HepG2 (cell line): Measurements from ENCODE around the gene DDX10. TPM values are rescaled to one million over a fixed set of nuclear protein-coding genes. Genes with fewer than 3 reads are reported as not detected.

Experiments
- ATAC-seq: fragments of 200-7000 bp; cut with Tn5 transposase; 3 replicates; pipeline ENCODE4 v1.9.1; 2020; ENCODE audit warnings: mild to moderate bottlenecking, moderate library complexity
- BruUV-seq: library from RNA; stranded (reverse); fragments of 400-500 nt; replicated peaks from 2 replicates; lab custom pipeline; 2021; lab: Mats Ljungman, UMichigan
- CTCF ChIA-PET: fragments of 300-600 bp; formaldehyde crosslinking; extraction: SDS; loops from one replicate; lab custom pipeline; 2021; ENCODE audit warnings: low total read pairs, inconsistent platforms, low intra/inter-chr PET ratio; lab: Yijun Ruan, JAX
- POLR2A ChIA-PET: fragments of 350-600 bp; sonication (Branson Sonifier 250); formaldehyde crosslinking; loops from one replicate; lab custom pipeline; 2020; ENCODE audit warnings: antibody characterized with exemption, inconsistent platforms; lab: Yijun Ruan, JAX
- DNase-seq: peaks from one replicate; pipeline ENCODE4 v3.0.0-alpha.2; 2015; ENCODE audit warnings: low spot score
- FAIRE-seq: peaks from 3 replicates; lab custom pipeline; 2011; peaks lifted over from hg19 to GRCh38; lab: Jason Lieb, UNC
- H2AFZ ChIP-seq: one replicate; pipeline ENCODE4 v1.6.1; 2011; ENCODE audit warnings: low read length, inconsistent platforms
- H3K27ac ChIP-seq: fragments of 300-600 bp; 3 replicates; pipeline ENCODE4 v1.8.0; 2011; ENCODE audit warnings: mixed run types, mild to moderate bottlenecking, mixed read lengths, low read length, inconsistent platforms; ENCODE audit not compliant: insufficient read depth; ENCODE audit errors: extremely low read length
- H3K27me3 ChIP-seq, 2 experiments: fragments of 200-600 bp in 1 of 2; 2 replicates in 1 of 2; 3 replicates in 1 of 2; pipeline versions ENCODE4 v1.6.0 to v1.8.0; 2011; ENCODE audit warnings: low read length in 2 of 2, mild to moderate bottlenecking in 2 of 2, moderate library complexity in 2 of 2, inconsistent platforms in 1 of 2; ENCODE audit not compliant: insufficient read depth in 2 of 2, control insufficient read depth in 1 of 2
- H3K36me3 ChIP-seq, 2 experiments: fragments of 200-600 bp in 1 of 2; replicated peaks in 1 of 2; 2 replicates in 1 of 2; 3 replicates in 1 of 2; pipeline versions ENCODE4 v1.5.1 to v1.8.0; 2011; ENCODE audit warnings: low read length in 2 of 2, inconsistent platforms in 1 of 2; ENCODE audit not compliant: insufficient read depth in 2 of 2, control insufficient read depth in 1 of 2
- H3K4me1 ChIP-seq: 2 replicates; pipeline ENCODE4 v1.5.1; 2012; ENCODE audit warnings: low read length, inconsistent platforms; ENCODE audit not compliant: insufficient read depth
- H3K4me2 ChIP-seq: 2 replicates; pipeline ENCODE4 v1.6.0; 2011; ENCODE audit warnings: low read depth, low read length, inconsistent platforms
- H3K4me3 ChIP-seq, 3 experiments: fragments of 200-600 bp in 1 of 3; sonication (generic), shearing (Covaris generic) in 1 of 3; replicated peaks in 1 of 3; 2 replicates each; pipeline ENCODE4 v1.5.1; 2011 to 2016; ENCODE audit warnings: low read length in 3 of 3, inconsistent platforms in 2 of 3, low read depth in 2 of 3, mild to moderate bottlenecking in 2 of 3, control low read depth in 1 of 3, mixed read lengths in 1 of 3; ENCODE audit not compliant: insufficient read depth in 1 of 3
- H3K79me2 ChIP-seq: one replicate; pipeline ENCODE4 v1.6.1; 2011; ENCODE audit warnings: low read length, inconsistent platforms; ENCODE audit not compliant: insufficient read depth
- H3K9ac ChIP-seq: 2 replicates; pipeline ENCODE4 v1.6.0; 2011; ENCODE audit warnings: mild to moderate bottlenecking, low read depth, low read length, inconsistent platforms; ENCODE audit not compliant: insufficient read depth
- H3K9me3 ChIP-seq: 2 replicates; pipeline ENCODE4 v1.5.1; 2012; ENCODE audit warnings: mild to moderate bottlenecking, low read length
- H4K20me1 ChIP-seq: 2 replicates; pipeline ENCODE4 v1.6.0; 2011; ENCODE audit warnings: inconsistent platforms, mild to moderate bottlenecking, low read length, moderate library complexity; ENCODE audit not compliant: insufficient read depth
- BHLHE40 ChIP-seq: IDR thresholded peaks from 2 replicates; pipeline ENCODE4 v1.6.1; 2011; ENCODE audit warnings: low read length, improper control_type of control experiment
- HES4 ChIP-seq: sonication (generic); formaldehyde crosslinking; IDR thresholded peaks from 2 replicates; pipeline ENCODE4 v1.9.0; 2021; ENCODE audit warnings: mild to moderate bottlenecking, missing genetic modification reagents, borderline replicate concordance
- ISL2 ChIP-seq: sonication (generic); formaldehyde crosslinking; IDR thresholded peaks from 2 replicates; pipeline ENCODE4 v1.5.0; 2020; ENCODE audit warnings: missing genetic modification reagents
- MEIS2 ChIP-seq: sonication (generic); formaldehyde crosslinking; IDR thresholded peaks from 2 replicates; pipeline ENCODE4 v1.9.0; 2021; ENCODE audit warnings: mild to moderate bottlenecking, missing genetic modification reagents
- SMAD1 ChIP-seq: sonication (generic); formaldehyde crosslinking; IDR thresholded peaks from 2 replicates; pipeline ENCODE4 v1.4.0; 2020; ENCODE audit warnings: missing genetic modification reagents, low read depth, mild to moderate bottlenecking, borderline replicate concordance
- TFDP2 ChIP-seq: sonication (generic); formaldehyde crosslinking; IDR thresholded peaks from 2 replicates; pipeline ENCODE4 v1.4.0; 2020; ENCODE audit warnings: missing genetic modification reagents
- USF2 ChIP-seq, 2 experiments: sonication (generic) in 1 of 2; formaldehyde crosslinking in 1 of 2; IDR thresholded peaks; 2 replicates each; pipeline versions ENCODE4 v1.5.1 to v1.6.1; 2011 to 2020; ENCODE audit warnings: borderline replicate concordance in 1 of 2, low read depth in 1 of 2, low read length in 1 of 2, mild to moderate bottlenecking in 1 of 2, missing genetic modification reagents in 1 of 2, moderate library complexity in 1 of 2
- ZNF292 ChIP-seq: sonication (generic); formaldehyde crosslinking; IDR thresholded peaks from 2 replicates; pipeline ENCODE4 v1.8.1; 2022; ENCODE audit warnings: mild to moderate bottlenecking, low read depth, missing genetic modification reagents, borderline replicate concordance
- ZNF577 ChIP-seq: sonication (generic); formaldehyde crosslinking; IDR thresholded peaks from 2 replicates; pipeline ENCODE4 v1.4.0; 2020; ENCODE audit warnings: mild to moderate bottlenecking, low read depth, missing genetic modification reagents, borderline replicate concordance
- ZNF790 ChIP-seq: sonication (generic); formaldehyde crosslinking; IDR thresholded peaks from 2 replicates; pipeline ENCODE4 v1.8.0; 2022; ENCODE audit warnings: missing genetic modification reagents, mild to moderate bottlenecking, borderline replicate concordance
- in situ Hi-C: cut with HindIII; loops from 2 replicates; pipeline ENCODE4 v1.10.0; 2017; ENCODE audit warnings: low pct_unique_long_range_greater_than_20kb; ENCODE audit not compliant: extremely low pct_ligation_motif_present
- intact Hi-C: fragments of 100-400 bp; cut with micrococcal nuclease; formaldehyde crosslinking; loops from one replicate; pipeline ENCODE4 v1.10.0; 2022; ENCODE audit not compliant: unreplicated experiment
- polyA plus RNA-seq, 8 experiments: library from polyadenylated mRNA; depleted of rRNA in 3 of 8; stranded (reverse) in 7 of 8; unstranded in 1 of 8; fragments of >200 nt; fragmentation: Illumina TruSeq in 4 of 8; extraction: Trizol in 4 of 8; gene quantifications; 2 replicates each; pipeline versions ENCODE4 v1.2.1 to v1.2.3, GENCODE V29; 2011 to 2016; ENCODE audit warnings: low read depth in 4 of 8, missing spikeins in 1 of 8, mixed read lengths in 1 of 8; ENCODE audit not compliant: insufficient read depth in 1 of 8
- total RNA-seq, 5 experiments: library from RNA; depleted of rRNA; stranded (reverse); fragments of >200 nt; fragmentation: Illumina TruSeq; extraction: Trizol; gene quantifications; 2 replicates each; pipeline ENCODE4 v1.2.3, GENCODE V29; 2016; ENCODE audit warnings: low read depth in 1 of 5

DDX10 gene
- total and polyA plus RNA-seq, 2 of the 13 experiments (the other 11 are each of a cell fraction or from before 2014, with no cell fraction given): 17.0 to 32.0 TPM

GRCh38 chr11:108709741-108710140 is 44.9 kb downstream of the DDX10 start:
- no peaks in the 10 kb centered on the region; the same call in 1 of the 2 replicates for H4K20me1 ChIP-seq
- no peak overlapping the region for H3K27ac ChIP-seq
- ChIA-PET POLR2A (no interaction called here), CTCF (no interaction called here)
- peaks cover 18% of the 10 kb centered on the region for H3K9me3 ChIP-seq
- BruUV-seq: no TSS peak
- FAIRE-seq: no peak
- H3K9ac ChIP-seq: no peak overlapping the region
- peaks cover 3% of the 10 kb centered on the region for H3K79me2 ChIP-seq
- intact Hi-C loops: no loop called here
- peaks cover 5 to 34% of the 10 kb centered on the region in 2 experiments for H3K36me3 ChIP-seq
- no peak for DNase-seq
- H3K4me2 ChIP-seq: no peak overlapping the region
- H3K4me3 ChIP-seq: no peak overlapping the region
- H2AFZ ChIP-seq: no peak overlapping the region
- H3K4me1 ChIP-seq: peaks cover 13% of the 10 kb centered on the region; the same call in 1 of the 2 replicates
- no peak for ATAC-seq
- no peaks in the 10 kb centered on the region for H3K27me3 ChIP-seq
- in situ Hi-C loops: no loop called here
- TF ChIP-seq SMAD1 (CRISPR knock-in tag) (no peak), USF2 (IDR thresholded peaks at IDR 0.05; ENCODE audit: low read depth, low read length) (no peak), USF2 (CRISPR knock-in tag; IDR thresholded peaks at IDR 0.05; ENCODE audit: borderline replicate concordance) (no peak), HES4 (no peak), ISL2 (no peak), BHLHE40 (no peak), ZNF577 (CRISPR knock-in tag) (no peak), ZNF790 (CRISPR knock-in tag) (no peak), MEIS2 (CRISPR knock-in tag) (no peak), TFDP2 (CRISPR knock-in tag) (no peak), ZNF292 (CRISPR knock-in tag) (no peak)
